Kidney epithelial cell (primary cell): ENCODE results near the gene B3GALT6. TPM values are rescaled to one million over a fixed set of nuclear protein-coding genes. Genes with fewer than 3 reads are reported as not detected.
A peak's percentile ranks its signal among the peaks of the same experiment; 100 is the strongest.

ENCODE experiments used
- DNase-seq: peaks from one replicate; pipeline ENCODE4 v3.0.0-alpha.2; 2010; ENCODE audit warnings: low read depth
- H3K27me3 ChIP-seq: 2 replicates; pipeline ENCODE4 v1.6.0; 2011; ENCODE audit warnings: low read length; ENCODE audit not compliant: control insufficient read depth, insufficient read depth
- H3K36me3 ChIP-seq: 2 replicates; pipeline ENCODE4 v1.5.1; 2011; ENCODE audit warnings: low read length; ENCODE audit not compliant: control insufficient read depth, insufficient read depth
- H3K4me3 ChIP-seq: 2 replicates; pipeline ENCODE4 v1.5.1; 2011; ENCODE audit warnings: low read depth, mild to moderate bottlenecking, control low read depth, low read length
- total RNA-seq: library from RNA; depleted of rRNA; stranded (reverse); fragments of >200 nt; gene quantifications from 2 replicates; pipeline ENCODE4 v1.2.3, GENCODE V29; 2015
- TF ChIP-seq, protein P1 (sequence below): IDR thresholded peaks from 2 replicates; pipeline ENCODE4 v1.5.1; 2011; ENCODE audit warnings: mild to moderate bottlenecking, moderate library complexity, low read length, control low read depth, inconsistent platforms; ENCODE audit not compliant: insufficient read depth, poor library complexity, severe bottlenecking

The B3GALT6 gene
- 43.7 and 48.6 TPM in 2 replicates for total RNA-seq

DNA sequence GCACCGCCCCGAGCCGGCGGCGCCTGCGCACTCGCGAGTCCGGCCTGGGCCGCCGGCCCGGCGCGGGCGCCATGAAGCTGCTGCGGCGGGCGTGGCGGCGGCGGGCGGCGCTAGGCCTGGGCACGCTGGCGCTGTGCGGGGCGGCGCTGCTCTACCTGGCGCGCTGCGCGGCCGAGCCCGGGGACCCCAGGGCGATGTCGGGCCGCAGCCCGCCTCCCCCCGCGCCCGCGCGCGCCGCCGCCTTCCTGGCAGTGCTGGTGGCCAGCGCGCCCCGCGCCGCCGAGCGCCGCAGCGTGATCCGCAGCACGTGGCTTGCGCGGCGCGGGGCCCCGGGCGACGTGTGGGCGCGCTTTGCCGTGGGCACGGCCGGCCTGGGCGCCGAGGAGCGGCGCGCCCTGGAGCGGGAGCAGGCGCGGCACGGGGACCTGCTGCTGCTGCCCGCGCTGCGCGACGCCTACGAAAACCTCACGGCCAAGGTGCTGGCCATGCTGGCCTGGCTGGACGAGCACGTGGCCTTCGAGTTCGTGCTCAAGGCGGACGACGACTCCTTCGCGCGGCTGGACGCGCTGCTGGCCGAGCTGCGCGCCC lies at the start of gene B3GALT6:
Gene B3GALT6, plus strand, starts transcription at position 30 of the 588 bp plus-strand sequence. Its CDS starts 42 bp downstream, at position 72.
- TF ChIP-seq, protein P1, sequence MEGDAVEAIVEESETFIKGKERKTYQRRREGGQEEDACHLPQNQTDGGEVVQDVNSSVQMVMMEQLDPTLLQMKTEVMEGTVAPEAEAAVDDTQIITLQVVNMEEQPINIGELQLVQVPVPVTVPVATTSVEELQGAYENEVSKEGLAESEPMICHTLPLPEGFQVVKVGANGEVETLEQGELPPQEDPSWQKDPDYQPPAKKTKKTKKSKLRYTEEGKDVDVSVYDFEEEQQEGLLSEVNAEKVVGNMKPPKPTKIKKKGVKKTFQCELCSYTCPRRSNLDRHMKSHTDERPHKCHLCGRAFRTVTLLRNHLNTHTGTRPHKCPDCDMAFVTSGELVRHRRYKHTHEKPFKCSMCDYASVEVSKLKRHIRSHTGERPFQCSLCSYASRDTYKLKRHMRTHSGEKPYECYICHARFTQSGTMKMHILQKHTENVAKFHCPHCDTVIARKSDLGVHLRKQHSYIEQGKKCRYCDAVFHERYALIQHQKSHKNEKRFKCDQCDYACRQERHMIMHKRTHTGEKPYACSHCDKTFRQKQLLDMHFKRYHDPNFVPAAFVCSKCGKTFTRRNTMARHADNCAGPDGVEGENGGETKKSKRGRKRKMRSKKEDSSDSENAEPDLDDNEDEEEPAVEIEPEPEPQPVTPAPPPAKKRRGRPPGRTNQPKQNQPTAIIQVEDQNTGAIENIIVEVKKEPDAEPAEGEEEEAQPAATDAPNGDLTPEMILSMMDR: no peak
- Histone ChIP-seq H3K4me3 (peak within 1 kb of the TSS; percentile 87), H3K36me3 (peaks cover 4% of the 10 kb centered on the region), H3K27me3 (no peaks in the 10 kb centered on the region)
- DNase-seq: no peak

DNA sequence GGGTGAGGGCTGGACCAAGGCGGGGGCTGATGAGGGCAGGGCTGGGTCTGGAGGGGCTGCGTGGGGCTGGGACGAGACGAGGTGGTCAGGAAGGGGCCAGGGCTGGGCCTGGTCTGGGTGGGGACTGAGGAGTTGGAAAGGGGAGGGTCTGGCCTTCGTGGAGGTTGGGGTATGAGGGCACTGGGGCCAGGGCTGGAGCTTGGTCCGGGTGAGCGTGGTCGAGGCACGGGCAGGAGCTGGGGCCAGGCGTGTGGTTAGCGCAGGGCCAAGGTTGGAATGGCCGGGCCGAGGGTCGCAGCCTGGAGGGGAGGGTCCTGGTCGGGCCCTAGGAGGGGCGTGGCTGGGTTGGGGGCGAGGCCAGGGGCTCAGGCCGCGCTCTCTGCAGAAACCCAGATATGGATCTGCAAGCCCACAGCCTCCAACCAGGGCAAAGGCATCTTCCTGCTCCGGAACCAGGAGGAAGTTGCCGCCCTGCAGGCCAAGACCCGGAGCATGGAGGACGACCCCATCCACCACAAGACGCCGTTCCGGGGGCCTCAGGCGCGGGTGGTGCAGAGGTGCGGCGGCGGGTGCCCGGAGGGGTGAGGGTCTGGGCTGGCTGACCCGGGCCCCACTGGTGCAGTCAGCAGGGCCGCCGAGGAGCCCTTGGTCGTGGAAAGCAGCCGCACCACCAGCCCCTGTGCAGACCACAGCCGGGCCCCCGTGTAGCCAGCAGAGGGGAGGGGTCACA lies 49.4 kb upstream of the B3GALT6 start:
- TF ChIP-seq, protein P1: no peak
- DNase-seq: no peak
- no peak overlapping the region for H3K4me3 ChIP-seq
- no peaks in the 10 kb centered on the region for H3K36me3 ChIP-seq
- peaks cover 19% of the 10 kb centered on the region for H3K27me3 ChIP-seq

DNA sequence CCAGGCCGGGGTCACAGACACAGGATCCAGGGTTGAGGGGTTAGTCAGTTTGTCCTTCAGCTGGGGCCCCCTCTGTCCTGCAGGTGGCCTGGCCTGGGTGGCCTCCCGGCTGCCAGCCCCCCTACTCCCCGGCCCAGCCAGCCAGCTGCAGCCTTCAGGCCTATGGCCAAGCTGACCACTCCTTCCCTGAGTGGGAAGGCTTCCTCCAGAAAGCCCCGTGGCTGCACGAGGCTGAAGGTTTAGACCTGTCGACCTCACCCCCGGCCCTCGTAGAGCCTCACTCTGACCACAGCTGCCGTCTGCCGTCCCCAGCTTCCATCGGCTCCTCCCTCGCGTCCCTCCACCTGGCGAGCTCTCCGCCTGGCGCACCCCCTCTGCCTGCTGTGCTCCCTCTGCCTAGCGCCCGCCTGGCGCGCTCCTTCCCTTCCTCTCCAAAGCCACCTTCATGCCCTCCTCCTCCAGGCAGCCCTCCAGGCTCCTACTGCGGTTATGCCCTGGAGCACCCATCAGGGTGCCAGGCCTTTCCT lies 48.8 kb upstream of the B3GALT6 start:
- no peak for DNase-seq
- no peak overlapping the region for H3K4me3 ChIP-seq
- no peaks in the 10 kb centered on the region for H3K36me3 ChIP-seq
- H3K27me3 ChIP-seq: peaks cover 15% of the 10 kb centered on the region
- TF ChIP-seq, protein P1: no peak

DNA sequence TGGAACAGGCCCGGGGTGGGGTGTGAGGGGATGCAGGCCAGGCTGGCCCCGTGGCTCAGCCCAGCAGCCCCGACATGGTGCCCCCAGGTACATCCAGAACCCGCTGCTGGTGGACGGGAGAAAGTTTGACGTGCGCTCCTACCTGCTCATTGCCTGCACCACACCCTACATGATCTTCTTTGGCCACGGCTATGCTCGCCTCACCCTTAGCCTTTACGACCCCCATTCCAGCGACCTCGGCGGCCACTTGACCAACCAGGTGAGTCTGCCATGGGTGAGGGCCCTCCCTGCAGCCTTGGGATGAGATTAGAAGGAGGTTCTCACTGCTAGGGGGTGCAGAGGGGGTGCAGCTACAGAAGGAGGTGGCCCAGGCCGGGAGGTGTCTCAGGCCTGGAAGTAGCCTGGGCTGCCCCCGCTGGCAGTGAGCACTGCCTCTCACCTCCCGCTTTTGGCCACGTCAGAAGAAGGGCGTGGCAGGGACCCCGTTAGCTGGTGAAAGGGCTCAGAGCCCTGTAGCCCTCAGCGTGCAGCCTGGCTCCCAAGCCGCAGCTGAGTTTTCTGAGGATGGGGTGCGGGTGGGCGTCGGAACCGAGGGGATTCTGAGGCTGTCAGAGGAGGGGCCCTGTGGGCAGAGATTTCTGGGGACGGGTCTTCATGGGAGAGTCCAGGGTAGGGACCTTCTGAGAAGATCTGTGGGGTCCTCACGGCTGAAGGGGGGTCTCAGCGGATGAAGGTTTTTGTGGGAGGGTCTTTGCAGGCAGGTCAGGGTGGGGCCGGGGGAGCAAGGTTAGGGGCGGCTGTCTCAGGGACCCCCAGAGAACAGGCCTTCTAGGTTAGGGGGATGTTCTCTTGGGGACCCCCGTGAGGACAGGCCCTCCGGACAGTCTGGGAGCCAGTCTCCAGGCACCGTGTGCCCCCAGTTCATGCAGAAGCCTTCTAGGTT lies 47.9 kb upstream of the B3GALT6 start:
- no peak overlapping the region for H3K4me3 ChIP-seq
- no peak for DNase-seq
- H3K27me3 ChIP-seq: peaks cover 9% of the 10 kb centered on the region
- no peaks in the 10 kb centered on the region for H3K36me3 ChIP-seq
- TF ChIP-seq, protein P1: no peak

DNA sequence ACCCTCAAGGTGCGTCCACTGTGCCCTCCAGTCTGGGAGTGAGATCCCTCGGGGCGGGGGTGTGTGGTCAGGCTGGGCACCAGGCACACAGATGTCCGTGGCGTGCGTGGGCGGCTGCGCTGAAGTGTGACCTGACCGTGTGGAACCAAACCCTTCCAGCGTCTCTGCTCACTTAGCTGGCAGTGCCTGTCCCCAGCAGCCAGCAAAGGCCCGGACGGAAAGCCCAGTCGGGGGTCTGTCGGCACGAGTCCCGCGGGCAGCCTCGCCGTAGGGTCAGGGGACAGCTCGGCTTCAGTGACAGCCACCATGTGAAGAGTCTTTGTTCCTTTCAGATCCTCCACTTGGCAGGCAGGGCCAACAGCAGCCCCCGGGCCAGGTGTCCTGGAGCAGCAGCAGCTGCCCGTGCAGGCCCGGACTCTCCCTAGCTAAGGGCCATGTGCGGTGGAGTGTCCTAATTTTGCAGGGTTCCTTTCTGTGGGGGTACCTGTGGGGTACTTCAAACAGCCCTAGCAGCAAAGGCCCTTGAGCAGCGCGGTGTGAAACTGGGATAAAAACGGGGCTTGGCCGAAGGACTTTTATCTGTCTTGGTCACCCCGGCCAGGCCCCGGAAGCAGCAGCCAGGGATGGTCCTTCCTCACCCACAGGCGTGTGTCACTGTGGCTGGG lies 46.8 kb upstream of the B3GALT6 start:
- Histone ChIP-seq H3K4me3 (no peak overlapping the region), H3K36me3 (no peaks in the 10 kb centered on the region), H3K27me3 (peaks cover 2% of the 10 kb centered on the region)
- DNase-seq: no peak
- TF ChIP-seq, protein P1: no peak
